Psoas muscle (tissue), 8 donors: ENCODE results near the gene LDLRAD4. TPM values are rescaled to one million over a fixed set of nuclear protein-coding genes. Genes with fewer than 3 reads are reported as not detected.

Source experiments
- ATAC-seq, 4 donors: fragments of 200-7000 bp; cut with Tn5 transposase; one replicate each; pipeline ENCODE4 v1.9.1; 2020; ENCODE audit warnings: moderate library complexity in 3 of 4, mild to moderate bottlenecking in 2 of 4
- DNase-seq, 2 donors: peaks; one replicate each; pipeline ENCODE4 v3.0.0-alpha.2; 2020
- H3K27ac ChIP-seq: fragments of 200-600 bp; one replicate; pipeline ENCODE4 v1.8.0; 2022
- H3K27me3 ChIP-seq, 3 donors: fragments of 200-600 bp in 1 of 3; one replicate each; pipeline versions ENCODE4 v1.6.1 to v1.8.0; 2013 to 2022; ENCODE audit warnings: low read length in 2 of 3, mild to moderate bottlenecking in 2 of 3, moderate library complexity in 1 of 3; ENCODE audit not compliant: insufficient read depth in 3 of 3
- H3K36me3 ChIP-seq, 2 donors: fragments of 200-600 bp in 1 of 2; one replicate each; pipeline versions ENCODE4 v1.6.1 to v1.8.0; 2013 to 2022; ENCODE audit warnings: low read depth in 1 of 2, mild to moderate bottlenecking in 1 of 2, moderate library complexity in 1 of 2; ENCODE audit not compliant: insufficient read depth in 1 of 2
- H3K4me1 ChIP-seq: fragments of 200-600 bp; one replicate; pipeline ENCODE4 v1.8.0; 2022
- H3K4me3 ChIP-seq: fragments of 200-600 bp; one replicate; pipeline ENCODE4 v1.8.0; 2022; ENCODE audit warnings: mild to moderate bottlenecking
- H3K9me3 ChIP-seq: fragments of 200-600 bp; one replicate; pipeline ENCODE4 v1.8.0; 2022
- WGBS, 3 donors: extraction: QIAGEN DNeasy Blood & Tissue Kit; methylation state at CpG; one replicate each; pipeline versions ENCODE4 v1.1.6 to v1.1.7; 2013; 5-methylcytosine and 5-hydroxymethylcytosine counted together
- intact Hi-C, 2 donors: fragments of 100-400 bp; cut with DNase I; formaldehyde crosslinking; loops; one replicate each; pipeline versions ENCODE4 v1.11.0 to v1.14.2; 2022
- polyA plus RNA-seq, 3 donors: library from polyadenylated mRNA; stranded (reverse); fragments of 200-250 nt; gene quantifications; one replicate each; pipeline ENCODE4 v1.2.3, GENCODE V29; 2013
- total RNA-seq, 4 donors: library from RNA; stranded (reverse); fragmentation: NEBNext Ultra II Directional in 2 of 4; extraction: Animal tissue kit (Norgen Biotek cat#: 25700) in 2 of 4; gene quantifications; one replicate each; pipeline versions ENCODE4 v1.2.1 to v1.2.4, GENCODE V29; 2021 to 2023
- TF ChIP-seq, protein P1 (sequence below): fragments of 200-600 bp; IDR thresholded peaks from one replicate; pipeline ENCODE4 v1.8.0; 2022; ENCODE audit warnings: antibody characterized with exemption
- donor health status: healthy with polysubstance abuse.
- donor health status: DM: no; HTN: no; CAD: no; lungs with moderate emphysema.
- donor health status: Bipolar disorder and iron deficiency.
- donor health status: healthy.
- donor health status: DM: yes; HTN: yes; CAD: no.
- donor health status: DM: no; HTN: no; CAD: no.
- donor health status: DM: no; HTN: no; CAD: no.
- donor health status: DM: yes; HTN: yes; CAD: no.

The LDLRAD4 gene
- total and polyA plus RNA-seq, 7 donors, result 1.8 to 13.9 (median 3.8) TPM

DNA sequence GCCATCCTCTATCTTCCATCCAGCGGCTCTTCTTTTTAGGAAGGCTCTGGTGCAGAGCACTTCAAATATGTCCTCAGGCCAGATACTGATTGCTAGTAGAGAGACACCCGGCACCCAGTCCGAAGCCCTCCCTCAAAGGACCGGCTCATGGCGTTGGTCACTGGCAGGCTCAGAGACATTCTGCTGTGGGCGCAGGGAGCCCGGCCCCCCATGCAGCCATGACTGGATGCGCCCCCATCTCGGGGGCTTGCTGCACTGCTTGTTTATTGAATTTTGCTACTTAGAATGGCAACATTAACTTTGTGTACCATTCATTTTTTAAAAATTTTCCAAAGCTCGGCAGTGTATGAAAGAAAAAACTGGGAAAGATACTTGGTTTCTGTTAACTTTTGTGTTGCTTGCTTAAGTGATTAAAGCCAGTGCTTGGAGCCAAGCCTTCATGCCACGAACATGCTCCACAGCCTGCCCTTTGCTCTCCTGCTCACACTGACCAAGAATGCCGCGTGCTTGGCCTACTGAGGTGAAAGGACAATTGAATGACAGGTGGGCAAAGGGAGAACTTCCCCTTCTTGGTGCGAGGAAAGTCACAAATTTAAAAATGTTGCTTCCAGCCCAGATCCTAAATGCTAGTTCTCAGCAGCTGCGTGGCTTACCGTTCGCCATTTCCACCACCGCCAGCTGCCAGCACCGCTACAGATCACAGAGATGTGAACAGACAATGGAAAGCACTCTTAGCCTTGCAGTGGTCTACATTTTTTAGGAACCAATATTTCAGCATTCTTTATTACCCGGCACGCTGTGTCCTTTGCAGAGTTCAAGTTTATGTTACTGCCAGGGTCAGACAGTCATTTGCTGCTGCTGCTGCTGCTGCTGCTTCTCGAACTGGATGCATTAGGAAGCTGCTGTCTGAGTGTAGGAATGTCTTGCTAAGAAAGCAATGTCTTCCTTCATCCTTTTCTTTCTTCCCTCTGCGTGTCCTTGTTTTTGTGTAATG is 431.1 kb downstream of the LDLRAD4 start:
- Histone ChIP-seq H3K27me3 (no peaks in the 10 kb centered on the region), H3K36me3 (peaks cover 0 to 5% of the 10 kb centered on the region in 2 donors), H3K4me3 (no peak overlapping the region), H3K4me1 (no peaks in the 10 kb centered on the region), H3K9me3 (no peaks in the 10 kb centered on the region), H3K27ac (no peak overlapping the region)
- DNase-seq (no peak), ATAC-seq (no peak)
- 78 to 81% (median 79%) methylated on average over 23 of the region's 23 CpGs for WGBS, 3 donors
- TF ChIP-seq, protein P1, sequence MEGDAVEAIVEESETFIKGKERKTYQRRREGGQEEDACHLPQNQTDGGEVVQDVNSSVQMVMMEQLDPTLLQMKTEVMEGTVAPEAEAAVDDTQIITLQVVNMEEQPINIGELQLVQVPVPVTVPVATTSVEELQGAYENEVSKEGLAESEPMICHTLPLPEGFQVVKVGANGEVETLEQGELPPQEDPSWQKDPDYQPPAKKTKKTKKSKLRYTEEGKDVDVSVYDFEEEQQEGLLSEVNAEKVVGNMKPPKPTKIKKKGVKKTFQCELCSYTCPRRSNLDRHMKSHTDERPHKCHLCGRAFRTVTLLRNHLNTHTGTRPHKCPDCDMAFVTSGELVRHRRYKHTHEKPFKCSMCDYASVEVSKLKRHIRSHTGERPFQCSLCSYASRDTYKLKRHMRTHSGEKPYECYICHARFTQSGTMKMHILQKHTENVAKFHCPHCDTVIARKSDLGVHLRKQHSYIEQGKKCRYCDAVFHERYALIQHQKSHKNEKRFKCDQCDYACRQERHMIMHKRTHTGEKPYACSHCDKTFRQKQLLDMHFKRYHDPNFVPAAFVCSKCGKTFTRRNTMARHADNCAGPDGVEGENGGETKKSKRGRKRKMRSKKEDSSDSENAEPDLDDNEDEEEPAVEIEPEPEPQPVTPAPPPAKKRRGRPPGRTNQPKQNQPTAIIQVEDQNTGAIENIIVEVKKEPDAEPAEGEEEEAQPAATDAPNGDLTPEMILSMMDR, result no peak
- intact Hi-C loops, result no loop called here

DNA sequence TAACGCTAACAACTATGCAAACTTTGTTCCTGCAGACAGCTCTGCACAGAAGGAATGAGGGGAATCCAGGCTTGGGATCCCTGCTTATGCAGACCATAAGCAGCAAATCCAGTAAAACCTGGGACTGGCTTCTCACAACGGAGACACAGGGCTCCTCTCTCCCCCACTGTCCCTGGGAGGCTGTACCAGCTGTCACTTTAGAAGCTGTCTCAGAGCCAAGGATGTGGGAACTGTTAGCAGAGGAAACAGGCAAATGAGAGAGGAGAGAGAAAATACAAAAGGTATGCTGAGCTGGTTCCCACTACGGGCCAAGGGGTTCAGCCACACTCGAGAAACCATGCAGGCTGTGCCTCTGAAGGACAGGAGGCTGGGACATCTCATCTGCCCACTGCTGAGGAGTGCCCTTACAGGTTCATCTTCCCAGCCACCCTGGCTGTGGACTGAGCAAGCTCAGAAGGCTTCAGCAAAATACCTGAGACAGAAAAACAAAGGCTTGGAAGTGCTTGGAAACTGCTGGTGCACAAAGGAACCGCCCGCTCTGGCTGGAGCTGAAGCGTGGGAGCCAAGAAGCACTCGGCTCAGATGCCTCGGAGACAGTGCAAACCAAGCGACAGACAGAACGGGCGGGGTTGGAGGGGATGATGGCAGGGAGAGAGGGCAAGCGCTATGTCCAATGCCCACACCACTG is 435.3 kb downstream of the LDLRAD4 start:
- TF ChIP-seq, protein P1, result no peak
- no peaks in the 10 kb centered on the region for H3K27me3 ChIP-seq
- no peak overlapping the region for H3K4me3 ChIP-seq
- intact Hi-C loops, result no loop called here
- ATAC-seq, result peak in 1 of 4 donors; percentile 35
- no peaks in the 10 kb centered on the region for H3K9me3 ChIP-seq
- DNase-seq, result no peak
- WGBS, 3 donors, result 35 to 43% (median 41%) methylated on average over 13 of the region's 13 CpGs
- no peaks in the 10 kb centered on the region for H3K36me3 ChIP-seq
- no peaks in the 10 kb centered on the region for H3K4me1 ChIP-seq
- H3K27ac ChIP-seq, result no peak overlapping the region

DNA sequence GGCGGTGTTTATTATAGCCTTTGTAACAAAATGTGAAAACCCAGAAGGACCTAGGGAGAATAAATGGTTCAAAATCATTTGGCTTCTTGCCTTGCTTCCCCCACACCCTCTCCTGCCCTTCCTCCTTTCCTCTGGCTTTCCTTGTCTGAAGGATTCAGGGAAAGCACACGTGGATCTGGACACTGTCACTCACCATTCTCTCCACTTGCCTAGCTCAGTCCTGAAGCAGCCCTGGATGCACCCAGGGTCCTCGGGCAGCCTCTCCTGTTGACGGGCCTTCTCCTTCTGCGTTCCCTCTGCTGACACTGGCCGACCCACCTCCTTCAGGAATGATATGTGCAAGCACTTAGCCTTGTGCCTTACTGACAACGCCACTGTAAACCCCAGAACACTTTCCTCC is 439.4 kb downstream of the LDLRAD4 start:
- intact Hi-C loops, result no loop called here
- no peak for DNase-seq
- no peak for ATAC-seq
- H3K36me3 ChIP-seq, result no peaks in the 10 kb centered on the region
- no peak overlapping the region for H3K27ac ChIP-seq
- 63 to 65% (median 65%) methylated on average over 7 of the region's 7 CpGs for WGBS, 3 donors
- H3K4me1 ChIP-seq, result peaks cover 14% of the 10 kb centered on the region
- H3K4me3 ChIP-seq, result no peak overlapping the region
- TF ChIP-seq, protein P1, result no peak
- no peaks in the 10 kb centered on the region for H3K9me3 ChIP-seq
- no peaks in the 10 kb centered on the region for H3K27me3 ChIP-seq

DNA sequence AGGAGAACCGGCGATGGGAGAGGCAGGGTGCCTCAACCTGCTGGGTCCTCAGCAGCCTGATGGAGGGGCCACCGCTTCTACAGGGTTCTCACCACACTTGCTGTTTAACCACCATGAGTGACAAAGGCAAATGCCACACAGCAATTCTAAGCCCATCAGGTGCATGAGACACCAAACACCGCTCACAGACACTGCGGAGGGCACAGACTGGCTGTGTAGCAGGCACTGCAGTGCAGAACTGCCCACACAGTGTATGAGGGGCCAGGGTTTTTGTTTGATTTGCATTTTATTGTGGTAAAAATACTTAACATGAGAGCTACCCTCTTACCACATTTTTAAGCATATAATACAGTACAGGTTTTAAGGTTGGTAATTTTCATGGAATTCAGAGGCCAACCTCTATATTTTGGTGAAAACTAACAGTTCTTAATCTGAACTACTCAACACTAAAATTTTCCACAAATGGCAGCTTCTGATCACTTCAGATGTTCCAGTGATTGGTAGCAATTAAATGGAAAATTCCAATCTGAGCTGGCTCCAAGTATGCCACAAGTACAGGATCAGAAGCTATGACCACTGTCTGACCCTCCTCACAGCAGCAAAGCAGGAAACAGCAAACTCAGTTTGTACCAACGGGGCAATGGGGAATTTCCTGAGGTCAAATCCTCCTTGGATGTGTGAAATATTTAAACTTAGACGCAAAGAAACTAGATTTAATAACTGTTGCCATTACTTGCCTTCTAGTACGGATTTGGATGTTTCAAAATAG is 440.1 kb downstream of the LDLRAD4 start:
- intact Hi-C loops, result no loop called here
- 71 to 75% (median 71%) methylated on average over 8 of the region's 8 CpGs for WGBS, 3 donors
- Histone ChIP-seq H3K4me1 (peaks cover 14% of the 10 kb centered on the region), H3K36me3 (peaks cover 0 to 3% of the 10 kb centered on the region in 2 donors), H3K9me3 (no peaks in the 10 kb centered on the region), H3K27ac (no peak overlapping the region), H3K4me3 (no peak overlapping the region), H3K27me3 (no peaks in the 10 kb centered on the region)
- ATAC-seq (no peak), DNase-seq (no peak)
- TF ChIP-seq, protein P1, result no peak
